ACHN (cell line): ENCODE results near the gene EFHC2.

Source experiments
- DNase-seq: peaks from one replicate; pipeline ENCODE4 v3.0.0-alpha.2; 2015
- in situ Hi-C: cut with HindIII; loops from 2 replicates; pipeline ENCODE4 v1.10.0; 2017; ENCODE audit warnings: low sequenced_read_pairs, low pct_ligation_motif_present, low pct_unique_long_range_greater_than_20kb

EFHC2 gene

GRCh38 chrX:44343412-44344141 is at the start of gene EFHC2:
TSS of gene EFHC2 (minus strand) at chrX:44343672. CDS start at chrX:44343588, 84 bp downstream.
- in situ Hi-C loops: no loop called here
- no peak for DNase-seq

GRCh38 chrX:44392767-44393166 is 49.3 kb upstream of the EFHC2 start:
- in situ Hi-C loops: no loop called here
- DNase-seq: no peak

- DNase-seq: no peak
- in situ Hi-C loops: no loop called here
Measured at GRCh38 chrX:44384688-44385338, 41.3 kb upstream of the EFHC2 start.

- DNase-seq: no peak
- in situ Hi-C loops: no loop called here
Measured at GRCh38 chrX:44382871-44383270, 39.4 kb upstream of the EFHC2 start.

GRCh38 chrX:44352758-44353157 is 9.3 kb upstream of the EFHC2 start:
- no peak for DNase-seq
- in situ Hi-C loops: no loop called here

- in situ Hi-C loops: no loop called here
- DNase-seq: no peak
Measured at GRCh38 chrX:44349561-44349960, 6.1 kb upstream of the EFHC2 start.

- DNase-seq: no peak
- in situ Hi-C loops: no loop called here
Measured at GRCh38 chrX:44344687-44345086, 1.2 kb upstream of the EFHC2 start.

- in situ Hi-C loops: no loop called here
- no peak for DNase-seq
Measured at GRCh38 chrX:44344194-44344593, 722 bp upstream of the EFHC2 start.

GRCh38 chrX:44342866-44343265 is 606 bp downstream of the EFHC2 start:
- no peak for DNase-seq
- in situ Hi-C loops: no loop called here

- in situ Hi-C loops: no loop called here
- DNase-seq: no peak
Measured at GRCh38 chrX:44338361-44338760, 5.1 kb downstream of the EFHC2 start.

- DNase-seq: no peak
- in situ Hi-C loops: no loop called here
Measured at GRCh38 chrX:44332437-44332836, 11.0 kb downstream of the EFHC2 start.

- in situ Hi-C loops: no loop called here
Measured at GRCh38 chrX:44330227-44330626, 13.2 kb downstream of the EFHC2 start.

GRCh38 chrX:44319550-44319949 is 23.9 kb downstream of the EFHC2 start:
- DNase-seq: no peak
- in situ Hi-C loops: no loop called here

More at GRCh38 chrX:44330227-44330626, 13.2 kb downstream of the EFHC2 start:
- DNase-seq: no peak

- no peak for DNase-seq
- in situ Hi-C loops: no loop called here
Measured at GRCh38 chrX:44317181-44317580, 26.3 kb downstream of the EFHC2 start.

GRCh38 chrX:44314808-44315207 is 28.7 kb downstream of the EFHC2 start:
- in situ Hi-C loops: no loop called here
- no peak for DNase-seq

GRCh38 chrX:44314259-44314734 is 29.2 kb downstream of the EFHC2 start:
- in situ Hi-C loops: no loop called here
- DNase-seq: no peak

- in situ Hi-C loops: no loop called here
- DNase-seq: no peak
Measured at GRCh38 chrX:44312421-44312820, 31.1 kb downstream of the EFHC2 start.

GRCh38 chrX:44310227-44310626 is 33.2 kb downstream of the EFHC2 start:
- DNase-seq: no peak
- in situ Hi-C loops: no loop called here

- DNase-seq: no peak
- in situ Hi-C loops: no loop called here
Measured at GRCh38 chrX:44308869-44309268, 34.6 kb downstream of the EFHC2 start.

GRCh38 chrX:44306356-44306755 is 37.1 kb downstream of the EFHC2 start:
- no peak for DNase-seq
- in situ Hi-C loops: no loop called here
